OCI-LY1 (cell line): ENCODE data around the gene MAGI1.

Experiments
- H2AFZ ChIP-seq: fragments of 200-600 bp; sonication (generic), shearing (Covaris generic); 2 replicates; pipeline ENCODE4 v1.6.0; 2014; ENCODE audit warnings: antibody characterized with exemption, mild to moderate bottlenecking, low read length
- H3F3A ChIP-seq: fragments of 200-600 bp; sonication (generic), shearing (Covaris generic); 2 replicates; pipeline ENCODE4 v1.6.0; 2014; ENCODE audit warnings: mild to moderate bottlenecking, antibody characterized with exemption, low read length, moderate library complexity; ENCODE audit not compliant: insufficient read depth
- H3K27ac ChIP-seq: fragments of 200-600 bp; sonication (generic); 2 replicates; pipeline ENCODE4 v1.5.1; 2014; ENCODE audit warnings: low read length, mixed run types, mild to moderate bottlenecking, low read depth; ENCODE audit not compliant: poor library complexity, severe bottlenecking
- H3K27me3 ChIP-seq: fragments of 200-600 bp; sonication (generic); 2 replicates; pipeline ENCODE4 v1.6.0; 2014; ENCODE audit warnings: antibody characterized with exemption, mild to moderate bottlenecking, low read length, moderate library complexity; ENCODE audit not compliant: insufficient read depth
- H3K36me3 ChIP-seq: fragments of 200-600 bp; sonication (generic); 2 replicates; pipeline ENCODE4 v1.6.1; 2014; ENCODE audit warnings: mild to moderate bottlenecking, antibody characterized with exemption, low read length, moderate library complexity, mixed read lengths; ENCODE audit not compliant: insufficient read depth
- H3K4me1 ChIP-seq: fragments of 200-600 bp; sonication (generic); 2 replicates; pipeline ENCODE4 v1.5.1; 2014; ENCODE audit warnings: mild to moderate bottlenecking, low read length, moderate library complexity; ENCODE audit not compliant: insufficient read depth, severe bottlenecking
- H3K4me2 ChIP-seq: fragments of 200-600 bp; sonication (generic), shearing (Covaris generic); 2 replicates; pipeline ENCODE4 v1.6.1; 2014; ENCODE audit warnings: low read length
- H3K4me3 ChIP-seq: fragments of 200-600 bp; sonication (generic); 2 replicates; pipeline ENCODE4 v1.5.1; 2014; ENCODE audit warnings: low read length, low read depth, mild to moderate bottlenecking, mixed read lengths; ENCODE audit not compliant: poor library complexity, severe bottlenecking
- H3K79me2 ChIP-seq: fragments of 200-600 bp; shearing (Covaris generic); 2 replicates; pipeline ENCODE4 v1.6.1; 2016; ENCODE audit warnings: mixed run types, low read length, mixed read lengths; ENCODE audit not compliant: insufficient read depth
- H3K9ac ChIP-seq: fragments of 200-600 bp; sonication (generic), shearing (Covaris generic); 2 replicates; pipeline ENCODE4 v1.6.1; 2014; ENCODE audit warnings: mild to moderate bottlenecking, low read length, mixed read lengths
- H3K9me2 ChIP-seq: fragments of 200-600 bp; sonication (generic), shearing (Covaris generic); 2 replicates; pipeline ENCODE4 v1.6.1; 2014; ENCODE audit warnings: low read depth, mild to moderate bottlenecking, low read length, mixed read lengths
- H3K9me3 ChIP-seq: fragments of 200-600 bp; shearing (Covaris generic); 2 replicates; pipeline ENCODE4 v1.6.1; 2014; ENCODE audit warnings: low read length, mixed read lengths
- H4K20me1 ChIP-seq: fragments of 200-600 bp; sonication (generic), shearing (Covaris generic); 2 replicates; pipeline ENCODE4 v1.6.0; 2016; ENCODE audit warnings: mild to moderate bottlenecking, low read length; ENCODE audit not compliant: insufficient read depth
- EZH2 ChIP-seq: fragments of 200-600 bp; sonication (generic), shearing (Covaris generic); IDR thresholded peaks from 2 replicates; pipeline ENCODE4 v1.8.0; 2017; ENCODE audit warnings: borderline replicate concordance, mixed run types, mild to moderate bottlenecking, antibody characterized with exemption, low read length, moderate library complexity, mixed read lengths
- TF ChIP-seq, protein P1 (sequence below): fragments of 200-600 bp; sonication (generic), shearing (Covaris generic); IDR thresholded peaks from 2 replicates; pipeline ENCODE4 v1.5.1; 2017; ENCODE audit warnings: mild to moderate bottlenecking, antibody characterized with exemption, low read length, moderate library complexity, mixed read lengths

The MAGI1 gene

DNA sequence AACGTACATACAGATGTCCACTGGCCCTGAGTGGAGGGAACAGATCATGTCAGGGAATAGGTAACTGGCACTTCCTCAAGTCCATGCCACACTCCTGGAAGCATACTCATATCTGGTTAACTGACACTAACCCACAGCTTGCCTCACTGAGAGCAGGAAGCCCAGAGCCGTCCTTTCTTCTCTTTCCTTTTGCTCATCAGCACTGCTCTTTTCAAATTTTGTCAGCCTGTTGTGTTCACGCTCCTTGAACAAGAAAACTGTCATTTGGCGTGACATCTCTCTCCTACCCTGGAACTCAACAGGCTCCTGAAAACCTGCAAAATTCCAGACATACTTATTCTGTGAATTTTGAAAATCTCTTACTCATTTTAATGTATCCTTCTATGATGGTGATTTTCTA is 360.2 kb downstream of the MAGI1 start:
- H3K9me2 ChIP-seq = no peaks in the 10 kb centered on the region

DNA sequence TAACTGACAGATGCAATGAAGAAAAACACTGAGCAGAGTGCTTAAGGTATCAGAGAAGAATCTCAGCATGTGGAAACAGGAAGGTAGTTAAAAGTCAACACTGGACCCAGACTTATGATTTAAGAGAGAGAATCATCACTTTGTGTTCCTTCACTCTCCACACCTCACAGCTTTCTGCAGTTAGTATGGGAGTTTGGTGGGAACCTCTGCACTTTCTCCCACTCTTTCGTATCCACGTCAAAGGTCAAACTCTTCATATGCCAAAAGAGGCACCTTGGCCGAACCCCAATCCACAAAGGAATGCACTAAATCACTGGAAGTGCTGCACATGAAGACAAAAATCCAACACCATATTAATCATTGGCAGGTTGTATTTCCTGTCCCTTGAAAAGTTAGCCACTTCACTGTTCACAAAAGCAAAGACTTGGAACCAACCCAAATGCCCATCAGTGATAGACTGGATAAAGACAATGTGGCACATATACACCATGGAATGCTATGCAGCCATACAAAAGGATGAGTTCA is 361.2 kb downstream of the MAGI1 start:
- no peaks in the 10 kb centered on the region for H3K4me1 ChIP-seq
- H3K9ac ChIP-seq = no peak overlapping the region
- H3K4me2 ChIP-seq = no peak overlapping the region
- TF ChIP-seq, protein P1, sequence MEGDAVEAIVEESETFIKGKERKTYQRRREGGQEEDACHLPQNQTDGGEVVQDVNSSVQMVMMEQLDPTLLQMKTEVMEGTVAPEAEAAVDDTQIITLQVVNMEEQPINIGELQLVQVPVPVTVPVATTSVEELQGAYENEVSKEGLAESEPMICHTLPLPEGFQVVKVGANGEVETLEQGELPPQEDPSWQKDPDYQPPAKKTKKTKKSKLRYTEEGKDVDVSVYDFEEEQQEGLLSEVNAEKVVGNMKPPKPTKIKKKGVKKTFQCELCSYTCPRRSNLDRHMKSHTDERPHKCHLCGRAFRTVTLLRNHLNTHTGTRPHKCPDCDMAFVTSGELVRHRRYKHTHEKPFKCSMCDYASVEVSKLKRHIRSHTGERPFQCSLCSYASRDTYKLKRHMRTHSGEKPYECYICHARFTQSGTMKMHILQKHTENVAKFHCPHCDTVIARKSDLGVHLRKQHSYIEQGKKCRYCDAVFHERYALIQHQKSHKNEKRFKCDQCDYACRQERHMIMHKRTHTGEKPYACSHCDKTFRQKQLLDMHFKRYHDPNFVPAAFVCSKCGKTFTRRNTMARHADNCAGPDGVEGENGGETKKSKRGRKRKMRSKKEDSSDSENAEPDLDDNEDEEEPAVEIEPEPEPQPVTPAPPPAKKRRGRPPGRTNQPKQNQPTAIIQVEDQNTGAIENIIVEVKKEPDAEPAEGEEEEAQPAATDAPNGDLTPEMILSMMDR = no peak
- no peak for TF ChIP-seq EZH2
- no peaks in the 10 kb centered on the region for H3K27me3 ChIP-seq
- H3K4me3 ChIP-seq = no peak overlapping the region
- H3K36me3 ChIP-seq = no peaks in the 10 kb centered on the region
- H3K79me2 ChIP-seq = no peaks in the 10 kb centered on the region
- no peak overlapping the region for H2AFZ ChIP-seq
- no peaks in the 10 kb centered on the region for H3K9me2 ChIP-seq
- no peaks in the 10 kb centered on the region for H3F3A ChIP-seq
- no peak overlapping the region for H3K27ac ChIP-seq
- no peaks in the 10 kb centered on the region for H3K9me3 ChIP-seq
- H4K20me1 ChIP-seq = no peaks in the 10 kb centered on the region

More for the DNA sequence above, 360.2 kb downstream of the MAGI1 start:
- Histone ChIP-seq H3K9ac (no peak overlapping the region), H4K20me1 (no peaks in the 10 kb centered on the region), H3F3A (no peaks in the 10 kb centered on the region), H3K9me3 (no peaks in the 10 kb centered on the region), H3K4me1 (no peaks in the 10 kb centered on the region), H2AFZ (no peak overlapping the region), H3K27ac (no peak overlapping the region), H3K36me3 (no peaks in the 10 kb centered on the region), H3K4me2 (no peak overlapping the region), H3K4me3 (no peak overlapping the region), H3K27me3 (no peaks in the 10 kb centered on the region), H3K79me2 (no peaks in the 10 kb centered on the region)
- TF ChIP-seq EZH2 = no peak
- TF ChIP-seq, protein P1 = no peak

DNA sequence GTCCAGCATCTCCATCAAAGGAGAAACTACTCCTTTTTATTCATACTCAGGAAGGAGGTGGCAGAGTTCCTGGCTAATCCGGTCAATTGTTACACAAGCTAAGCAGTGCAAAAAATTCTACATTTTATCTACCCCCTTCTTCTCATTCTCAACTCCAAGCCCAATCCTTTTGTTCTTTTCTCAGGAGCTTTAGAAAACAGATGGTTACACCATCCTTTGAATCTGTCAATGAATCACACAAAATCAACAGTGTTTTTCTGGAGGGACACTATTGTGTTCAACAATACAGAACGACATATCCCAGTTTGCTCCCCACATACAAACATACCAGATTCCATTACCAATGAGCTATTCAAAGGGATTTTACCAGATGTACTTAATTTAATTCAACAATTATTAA is 362.1 kb downstream of the MAGI1 start:
- H3K4me2 ChIP-seq = no peak overlapping the region
- no peaks in the 10 kb centered on the region for H3K9me2 ChIP-seq

More for the DNA sequence above, 362.1 kb downstream of the MAGI1 start:
- TF ChIP-seq, protein P1 = no peak
- TF ChIP-seq EZH2 = no peak
- no peaks in the 10 kb centered on the region for H3K79me2 ChIP-seq
- H3K36me3 ChIP-seq = no peaks in the 10 kb centered on the region
- H3K27me3 ChIP-seq = no peaks in the 10 kb centered on the region
- no peaks in the 10 kb centered on the region for H3F3A ChIP-seq
- H2AFZ ChIP-seq = no peak overlapping the region
- H3K9me3 ChIP-seq = no peaks in the 10 kb centered on the region
- H3K4me1 ChIP-seq = no peaks in the 10 kb centered on the region
- H3K27ac ChIP-seq = no peak overlapping the region
- H4K20me1 ChIP-seq = no peaks in the 10 kb centered on the region
- no peak overlapping the region for H3K4me3 ChIP-seq
- no peak overlapping the region for H3K9ac ChIP-seq
